ENCODE data around the gene RELN. TPM values are rescaled to one million over a fixed set of nuclear protein-coding genes. Genes with fewer than 3 reads are reported as not detected.

Gene RELN
- total and polyA plus RNA-seq, 2 donors (not counting 1 experiment from before 2014, with no cell fraction given) = not detected

DNA sequence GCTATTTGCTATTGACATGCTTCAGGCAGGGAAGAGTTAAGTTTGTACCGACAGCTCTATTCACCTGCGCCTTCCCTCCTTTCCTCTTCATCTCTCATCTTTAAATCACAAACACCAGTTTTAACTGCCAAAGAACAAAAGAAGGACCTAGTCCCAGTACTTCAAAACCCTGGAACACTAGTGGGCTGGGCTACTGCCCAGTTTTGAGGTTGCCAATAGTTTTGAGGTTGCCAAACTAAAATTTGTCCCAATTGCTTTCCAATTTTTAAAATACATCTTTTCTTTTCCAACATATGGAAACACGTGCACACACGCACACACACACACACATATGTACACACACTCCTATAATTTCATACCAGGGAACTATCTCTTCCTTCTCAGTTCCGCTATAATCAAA lies 412.8 kb downstream of the RELN start:
- no peak for TF ChIP-seq EZH2 (IDR thresholded peaks at IDR 0.05; ENCODE audit: borderline replicate concordance, insufficient read depth, low read depth, low read length, poor library complexity, severe bottlenecking)
- TF ChIP-seq, protein P1, sequence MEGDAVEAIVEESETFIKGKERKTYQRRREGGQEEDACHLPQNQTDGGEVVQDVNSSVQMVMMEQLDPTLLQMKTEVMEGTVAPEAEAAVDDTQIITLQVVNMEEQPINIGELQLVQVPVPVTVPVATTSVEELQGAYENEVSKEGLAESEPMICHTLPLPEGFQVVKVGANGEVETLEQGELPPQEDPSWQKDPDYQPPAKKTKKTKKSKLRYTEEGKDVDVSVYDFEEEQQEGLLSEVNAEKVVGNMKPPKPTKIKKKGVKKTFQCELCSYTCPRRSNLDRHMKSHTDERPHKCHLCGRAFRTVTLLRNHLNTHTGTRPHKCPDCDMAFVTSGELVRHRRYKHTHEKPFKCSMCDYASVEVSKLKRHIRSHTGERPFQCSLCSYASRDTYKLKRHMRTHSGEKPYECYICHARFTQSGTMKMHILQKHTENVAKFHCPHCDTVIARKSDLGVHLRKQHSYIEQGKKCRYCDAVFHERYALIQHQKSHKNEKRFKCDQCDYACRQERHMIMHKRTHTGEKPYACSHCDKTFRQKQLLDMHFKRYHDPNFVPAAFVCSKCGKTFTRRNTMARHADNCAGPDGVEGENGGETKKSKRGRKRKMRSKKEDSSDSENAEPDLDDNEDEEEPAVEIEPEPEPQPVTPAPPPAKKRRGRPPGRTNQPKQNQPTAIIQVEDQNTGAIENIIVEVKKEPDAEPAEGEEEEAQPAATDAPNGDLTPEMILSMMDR (IDR thresholded peaks at IDR 0.05) = no peak
- Mint-ChIP-seq H3K9me3 (ENCODE audit: insufficient read depth) (no peaks in the 10 kb centered on the region), H3K27ac (no peak overlapping the region), H3K27me3 (peaks cover 23% of the 10 kb centered on the region), H3K4me1 (no peaks in the 10 kb centered on the region), H3K4me3 (no peak overlapping the region)
- Histone ChIP-seq H4K20me1 (ENCODE audit: control insufficient read depth, insufficient read depth, low read length, poor library complexity, severe bottlenecking) (no peaks in the 10 kb centered on the region), H3K9me3 (ENCODE audit: control extremely low read depth in 1 of 3, control insufficient read depth in 2 of 3, insufficient read depth in 1 of 3, low read length in 2 of 3) (no peaks in the 10 kb centered on the region), H3K27me3 (replicated peaks in 1 of 4; ENCODE audit: control extremely low read depth in 1 of 4, control insufficient read depth in 3 of 4, insufficient read depth in 4 of 4, low read length in 3 of 4) (peaks cover 0 to 3% (median 3%) of the 10 kb centered on the region in 4 experiments), H3K4me1 (ENCODE audit: control insufficient read depth in 2 of 2, insufficient read depth in 2 of 2, low read length in 2 of 2) (no peaks in the 10 kb centered on the region), H3K36me3 (replicated peaks in 1 of 2; ENCODE audit: control extremely low read depth in 1 of 2, control insufficient read depth in 1 of 2, extremely low read depth in 1 of 2, insufficient read depth in 2 of 2, low read length in 1 of 2) (no peaks in the 10 kb centered on the region), H2AFZ (ENCODE audit: insufficient read depth, low read depth, low read length, poor library complexity, severe bottlenecking) (no peak overlapping the region), H3K9ac (ENCODE audit: low read length) (no peak overlapping the region), H3K27ac (ENCODE audit: low read length in 2 of 2) (no peak overlapping the region), H3K4me2 (replicated peaks; ENCODE audit: low read depth, low read length, poor library complexity, severe bottlenecking) (no peak overlapping the region), H3K4me3 (ENCODE audit: control extremely low read depth in 1 of 5, extremely low read depth in 1 of 5, insufficient read depth in 1 of 5, low read depth in 2 of 5, low read length in 4 of 5) (no peak overlapping the region), H3K79me2 (ENCODE audit: control insufficient read depth, insufficient read depth, low read length) (no peaks in the 10 kb centered on the region)
- ChIA-PET CTCF (interaction anchor here (1.2 kb wide), 1 partner anchor 1341 kb away, joined by 4 read pairs; no protein-coding TSS in a partner anchor), POLR2A (no interaction called here)
- ATAC-seq (ENCODE audit: low read depth) (no peak), DNase-seq (no peak)
- intact Hi-C loops (cut with micrococcal nuclease) = loop anchor here (10.0 kb wide), 1 partner anchor 1268 kb away; no protein-coding TSS in a partner anchor
- WGBS (ENCODE audit: insufficient coverage) = 80% methylated on average over 2 of the region's 5 CpGs

DNA sequence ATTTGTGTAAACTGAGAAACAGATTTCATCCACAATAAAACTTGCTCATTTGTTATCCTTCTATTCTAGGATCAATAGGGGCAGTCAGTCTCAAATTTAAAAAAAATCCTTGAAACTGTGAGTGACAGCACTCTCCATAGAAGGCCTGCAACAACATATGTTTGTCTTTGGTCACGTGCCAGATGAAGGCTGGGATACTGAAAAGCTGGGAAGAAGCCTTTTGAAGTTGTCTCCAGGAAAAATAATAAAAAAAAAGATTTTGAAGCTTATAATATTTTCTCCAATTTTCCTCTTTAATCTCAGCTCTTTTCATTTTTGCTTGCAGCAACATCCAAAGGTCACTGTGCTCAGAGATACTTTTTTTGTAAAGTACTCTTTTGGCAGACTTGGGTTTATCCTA lies 414.9 kb downstream of the RELN start:
- intact Hi-C loops (cut with micrococcal nuclease) = loop anchor here (5.0 to 10.0 kb wide), 2 partner anchors 583 to 1270 kb away; no protein-coding TSS in a partner anchor
- H2AFZ ChIP-seq (ENCODE audit: insufficient read depth, low read depth, low read length, poor library complexity, severe bottlenecking) = no peak overlapping the region
- no peaks in the 10 kb centered on the region for H3K9me3 ChIP-seq (ENCODE audit: control extremely low read depth in 1 of 3, control insufficient read depth in 2 of 3, insufficient read depth in 1 of 3, low read length in 2 of 3)
- H4K20me1 ChIP-seq (ENCODE audit: control insufficient read depth, insufficient read depth, low read length, poor library complexity, severe bottlenecking) = no peaks in the 10 kb centered on the region
- H3K9ac ChIP-seq (ENCODE audit: low read length) = no peak overlapping the region
- no peaks in the 10 kb centered on the region for H3K4me1 Mint-ChIP-seq
- H3K4me1 ChIP-seq (ENCODE audit: control insufficient read depth in 2 of 2, insufficient read depth in 2 of 2, low read length in 2 of 2) = no peaks in the 10 kb centered on the region
- no CpG with 5 or more reads among the region's 1 CpG for WGBS (ENCODE audit: insufficient coverage)
- POLR2A ChIA-PET = no interaction called here
- DNase-seq = no peak
- CTCF ChIA-PET = interaction anchor here (1.0 to 5.4 kb wide), 5 partner anchors 16 to 1348 kb away, joined by 3 to 37 read pairs (median 4); no protein-coding TSS in a partner anchor
- no peak overlapping the region for H3K4me3 Mint-ChIP-seq
- TF ChIP-seq, protein P1 (IDR thresholded peaks at IDR 0.05) = no peak
- no peak for TF ChIP-seq EZH2 (IDR thresholded peaks at IDR 0.05; ENCODE audit: borderline replicate concordance, insufficient read depth, low read depth, low read length, poor library complexity, severe bottlenecking)
- H3K36me3 ChIP-seq (replicated peaks in 1 of 2; ENCODE audit: control extremely low read depth in 1 of 2, control insufficient read depth in 1 of 2, extremely low read depth in 1 of 2, insufficient read depth in 2 of 2, low read length in 1 of 2) = no peaks in the 10 kb centered on the region
- no peak for ATAC-seq (ENCODE audit: low read depth)
- no peak overlapping the region for H3K4me3 ChIP-seq (ENCODE audit: control extremely low read depth in 1 of 5, extremely low read depth in 1 of 5, insufficient read depth in 1 of 5, low read depth in 2 of 5, low read length in 4 of 5)
- H3K27me3 ChIP-seq (replicated peaks in 1 of 4; ENCODE audit: control extremely low read depth in 1 of 4, control insufficient read depth in 3 of 4, insufficient read depth in 4 of 4, low read length in 3 of 4) = peaks cover 0 to 3% (median 1%) of the 10 kb centered on the region in 4 experiments
- no peak overlapping the region for H3K4me2 ChIP-seq (replicated peaks; ENCODE audit: low read depth, low read length, poor library complexity, severe bottlenecking)
- no peaks in the 10 kb centered on the region for H3K9me3 Mint-ChIP-seq (ENCODE audit: insufficient read depth)
- H3K27me3 Mint-ChIP-seq = peaks cover 20% of the 10 kb centered on the region
- H3K79me2 ChIP-seq (ENCODE audit: control insufficient read depth, insufficient read depth, low read length) = no peaks in the 10 kb centered on the region
- H3K27ac ChIP-seq (ENCODE audit: low read length in 2 of 2) = no peak overlapping the region
- H3K27ac Mint-ChIP-seq = no peak overlapping the region

Measured in B cell (primary cell).